K562 (cell line): ENCODE results near the gene YBX2. TPM values are rescaled to one million over a fixed set of nuclear protein-coding genes. Genes with fewer than 3 reads are reported as not detected.

Experiments
- BMI1 ChIP-seq: fragments of 150-350 bp; IDR thresholded peaks from 2 replicates; pipeline ENCODE4 v1.6.1; 2014; ENCODE audit warnings: low read length
- CEBPB ChIP-seq: fragments of 450-650 bp; IDR thresholded peaks from 2 replicates; pipeline ENCODE4 v1.6.1; 2016; ENCODE audit warnings: missing genetic modification characterization, missing compliant biosample characterization
- ETV6 ChIP-seq, 3 experiments: fragments of 150-350 bp in 1 of 3; sonication (generic) in 1 of 3; formaldehyde crosslinking in 1 of 3; IDR thresholded peaks; 2 replicates each; pipeline versions ENCODE4 v1.6.1 to v1.8.0; 2014 to 2022; ENCODE audit warnings: borderline replicate concordance in 2 of 3, low read depth in 2 of 3, antibody characterized with exemption in 1 of 3, low read length in 1 of 3, mild to moderate bottlenecking in 1 of 3, missing genetic modification reagents in 1 of 3
- FOXK2 ChIP-seq, 2 experiments: fragments of 450-650 bp; IDR thresholded peaks in 1 of 2; conservative IDR thresholded peaks in 1 of 2; 2 replicates each; pipeline ENCODE4 v1.6.1; 2016; ENCODE audit warnings: low read depth in 2 of 2, mild to moderate bottlenecking in 1 of 2
- GTF2E2 ChIP-seq: fragments of 200-800 bp; sonication (Bioruptor generic); IDR thresholded peaks from 2 replicates; pipeline ENCODE4 v1.6.1; 2016; ENCODE audit warnings: missing genetic modification characterization, missing compliant biosample characterization
- HBP1 ChIP-seq: fragments of 450-650 bp; formaldehyde crosslinking; IDR thresholded peaks from 2 replicates; pipeline ENCODE4 v1.4.0; 2022; ENCODE audit warnings: missing genetic modification characterization
- MAFF ChIP-seq: IDR thresholded peaks from 2 replicates; pipeline ENCODE4 v1.6.1; 2012; ENCODE audit warnings: low read length, improper control_type of control experiment
- MEF2A ChIP-seq: IDR thresholded peaks from 2 replicates; pipeline ENCODE4 v1.6.1; 2011; ENCODE audit warnings: low read depth, mild to moderate bottlenecking, low read length, moderate library complexity; ENCODE audit not compliant: control insufficient read depth
- MITF ChIP-seq: IDR thresholded peaks from 2 replicates; pipeline ENCODE4 v1.6.1; 2014; ENCODE audit warnings: antibody characterized with exemption
- MTA2 ChIP-seq: fragments of 450-650 bp; IDR thresholded peaks from 2 replicates; pipeline ENCODE4 v1.6.1; 2016; ENCODE audit warnings: low read depth
- PHB ChIP-seq: fragments of 250-450 bp; sonication (Bioruptor Pico); IDR thresholded peaks from 2 replicates; pipeline ENCODE4 v1.5.0; 2021
- ZBTB40 ChIP-seq, 2 experiments: fragments of 450-650 bp in 1 of 2; sonication (generic) in 1 of 2; formaldehyde crosslinking in 1 of 2; IDR thresholded peaks; 2 replicates each; pipeline versions ENCODE4 v1.7.1 to v1.9.0; 2016 to 2022; ENCODE audit warnings: inconsistent platforms in 1 of 2, mild to moderate bottlenecking in 1 of 2, missing genetic modification reagents in 1 of 2
- ZNF263 ChIP-seq: sonication (generic); formaldehyde crosslinking; IDR thresholded peaks from 2 replicates; pipeline ENCODE4 v1.8.0; 2022; ENCODE audit warnings: mild to moderate bottlenecking, missing genetic modification reagents, borderline replicate concordance
- ZNF695 ChIP-seq: fragments of 450-650 bp; formaldehyde crosslinking; IDR thresholded peaks from 2 replicates; pipeline ENCODE4 v1.4.0; 2020; ENCODE audit warnings: mild to moderate bottlenecking, moderate library complexity
- polyA plus RNA-seq, 8 experiments: library from polyadenylated mRNA; depleted of rRNA in 4 of 8; stranded (reverse) in 5 of 8; unstranded in 3 of 8; fragments of >200 nt; fragmentation: Nextera tagmentation in 2 of 8; fragmentation: Illumina TruSeq in 1 of 8; extraction: Ambion mirVana in 2 of 8; extraction: Trizol in 1 of 8; gene quantifications; 2 replicates each; pipeline versions ENCODE4 v1.2.1 to v1.2.3, GENCODE V29; 2011 to 2014; ENCODE audit warnings: inconsistent platforms in 1 of 8, missing spikeins in 1 of 8
- total RNA-seq, 7 experiments: library from RNA; depleted of rRNA in 6 of 7; stranded (reverse); fragments of >200 nt in 6 of 7; fragmentation: Illumina TruSeq in 2 of 7; extraction: Trizol in 2 of 7; gene quantifications; 2 replicates each; pipeline versions ENCODE4 v1.2.1 to v1.2.3, GENCODE V29; 2011 to 2021; ENCODE audit warnings: low replicate concordance in 1 of 7

Gene YBX2
- total and polyA plus RNA-seq, 9 of the 15 experiments (the other 6 are each of a cell fraction or from before 2014, with no cell fraction given), result 0.03 to 0.59 (median 0.27) TPM; not detected in 6

GRCh38 chr17:7262935-7263800 lies 31.3 kb downstream of the YBX2 start (continued):
- 0 out of 2 replicates have a peak, but pooled peaks have one; percentile 20 for TF ChIP-seq GTF2E2 (tag)
- no peak for TF ChIP-seq CEBPB (tag)
- TF ChIP-seq MAFF, result no peak
- TF ChIP-seq ZBTB40 (IDR thresholded peaks at IDR 0.05), result peak; percentile 57
- no peak for TF ChIP-seq ZBTB40 (CRISPR knock-in tag; IDR thresholded peaks at IDR 0.05)
- no peak for TF ChIP-seq ETV6 (IDR thresholded peaks at IDR 0.05; ENCODE audit: borderline replicate concordance in 1 of 2, low read depth in 2 of 2, low read length in 1 of 2)
- TF ChIP-seq ETV6 (CRISPR knock-in tag; IDR thresholded peaks at IDR 0.05; ENCODE audit: borderline replicate concordance), result no peak
- TF ChIP-seq MTA2, result 0 out of 2 replicates have a peak, but pooled peaks have one; percentile 34
- TF ChIP-seq HBP1, result 0 out of 2 replicates have a peak, but pooled peaks have one; percentile 34
- TF ChIP-seq MEF2A, result no peak
- no peak for TF ChIP-seq PHB
- TF ChIP-seq BMI1, result no peak
- TF ChIP-seq ZNF695 (CRISPR knock-in tag), result no peak
- peak; percentile 66 to 69; a peak in 3 of 4 replicates for TF ChIP-seq FOXK2 (conservative IDR thresholded peaks at IDR 0.05 in 1 of 2, IDR thresholded peaks at IDR 0.05 in 1 of 2; ENCODE audit: low read depth in 2 of 2)
- peak; percentile 75 for TF ChIP-seq ZNF263 (CRISPR knock-in tag)
- no peak for TF ChIP-seq MITF
